ENCODE results near the gene IFNL1.

The IFNL1 gene

DNA sequence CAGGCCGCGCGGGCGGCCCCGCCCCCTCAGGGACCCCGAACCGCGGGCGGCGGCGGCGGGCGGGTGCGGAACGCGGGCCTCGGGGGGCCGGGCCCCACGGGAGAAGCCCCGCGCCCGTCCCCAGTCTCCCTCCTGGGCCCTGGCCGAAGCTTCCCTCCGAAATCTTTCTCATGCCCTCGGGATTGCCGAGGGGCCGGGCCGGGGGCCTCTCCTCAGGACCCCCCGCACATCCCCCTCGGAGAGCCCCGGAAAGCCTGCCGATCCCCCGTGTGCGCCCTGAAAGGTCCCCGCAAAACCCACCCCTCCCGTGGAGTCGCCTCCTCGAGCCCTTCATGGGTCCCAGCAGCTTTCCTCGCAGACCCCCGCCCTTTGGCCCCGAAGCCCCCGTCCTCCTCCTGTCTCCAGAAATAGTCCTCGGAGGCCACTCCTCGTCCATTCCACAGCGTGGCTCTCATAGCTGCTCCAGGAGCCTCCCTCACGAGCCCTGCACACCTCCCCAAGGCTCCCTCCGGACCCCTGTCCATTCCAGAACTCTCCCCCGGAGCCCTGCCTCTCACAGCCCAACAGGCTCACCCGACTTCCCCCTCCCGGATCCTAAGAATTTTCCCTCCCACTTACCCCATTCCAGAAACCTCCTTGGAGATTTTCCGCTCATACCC is 46.6 kb downstream of the IFNL1 start:
- H3K4me3 ChIP-seq: peak overlapping the region; percentile 90
- H3K27ac ChIP-seq: 0 out of 2 replicates have a peak overlapping the region, but pooled peaks have one; percentile 13
- H3K9me3 ChIP-seq (ENCODE audit: low read depth, low read length): no peaks in the 10 kb centered on the region
- H3K36me3 ChIP-seq (ENCODE audit: insufficient read depth, low read length): peaks cover 16% of the 10 kb centered on the region
- no peak for DNase-seq (ENCODE audit: low read depth, low spot score)
- peak overlapping the region; percentile 94 for H3K9ac ChIP-seq (ENCODE audit: insufficient read length)
- TF ChIP-seq POLR2AphosphoS5 (IDR thresholded peaks at IDR 0.05; ENCODE audit: borderline replicate concordance, low read depth, low read length) (no peak), FOXP2 (optimal IDR thresholded peaks at IDR 0.05; ENCODE audit: control extremely low read depth, extremely low read length, insufficient read depth) (no peak), EZH2 (IDR thresholded peaks at IDR 0.05) (no peak)

GRCh38 chr19:39345956-39346355 is 49.7 kb downstream of the IFNL1 start:
- Histone ChIP-seq H3K27ac (no peak overlapping the region), H3K4me3 (no peak overlapping the region), H3K36me3 (ENCODE audit: insufficient read depth, low read length) (peaks cover 38% of the 10 kb centered on the region), H3K9ac (ENCODE audit: insufficient read length) (no peak overlapping the region), H3K9me3 (ENCODE audit: low read depth, low read length) (no peaks in the 10 kb centered on the region)
- DNase-seq (ENCODE audit: low read depth, low spot score): no peak
- TF ChIP-seq POLR2AphosphoS5 (IDR thresholded peaks at IDR 0.05; ENCODE audit: borderline replicate concordance, low read depth, low read length) (no peak), FOXP2 (optimal IDR thresholded peaks at IDR 0.05; ENCODE audit: control extremely low read depth, extremely low read length, insufficient read depth) (no peak), EZH2 (IDR thresholded peaks at IDR 0.05) (no peak)

GRCh38 chr19:39347332-39348164 is 51.3 kb downstream of the IFNL1 start:
- no peak for DNase-seq (ENCODE audit: low read depth, low spot score)
- H3K9me3 ChIP-seq (ENCODE audit: low read depth, low read length): no peaks in the 10 kb centered on the region
- peaks cover 46% of the 10 kb centered on the region for H3K36me3 ChIP-seq (ENCODE audit: insufficient read depth, low read length)
- no peak for TF ChIP-seq POLR2AphosphoS5 (IDR thresholded peaks at IDR 0.05; ENCODE audit: borderline replicate concordance, low read depth, low read length)
- no peak for TF ChIP-seq FOXP2 (optimal IDR thresholded peaks at IDR 0.05; ENCODE audit: control extremely low read depth, extremely low read length, insufficient read depth)
- no peak for TF ChIP-seq EZH2 (IDR thresholded peaks at IDR 0.05)
- peak overlapping the region; percentile 24 for H3K9ac ChIP-seq (ENCODE audit: insufficient read length)
- no peak overlapping the region for H3K4me3 ChIP-seq
- peak overlapping the region; percentile 4; the same call in 1 of the 2 replicates for H3K27ac ChIP-seq
